NCI-H146 treated with DMSO at 0.1 percent for 48 hours (cell line): ENCODE results near the gene EPHB2.
"Not testable (repeated sequence)": the region's sequence is repeated elsewhere in the genome, so short reads cannot be mapped to it uniquely, and the experiment has no call there.

Source experiments
- DNase-seq: peaks from one replicate; lab custom pipeline; 2025; ENCODE audit not compliant: unreplicated experiment; lab: John Stamatoyannopoulos, UW

Gene EPHB2

GRCh38 chr1:22831729-22832413 lies 121.2 kb downstream of the EPHB2 start:
- no peak for DNase-seq

GRCh38 chr1:22832414-22832786 lies 121.8 kb downstream of the EPHB2 start:
- no peak for DNase-seq

GRCh38 chr1:22833699-22834098 lies 123.1 kb downstream of the EPHB2 start:
- DNase-seq = no peak

GRCh38 chr1:22834420-22834819 lies 123.8 kb downstream of the EPHB2 start:
- DNase-seq = not testable (repeated sequence)

- no peak for DNase-seq
Observed at GRCh38 chr1:22835636-22836319, 125.1 kb downstream of the EPHB2 start.

- DNase-seq = no peak
Observed at GRCh38 chr1:22836850-22837249, 126.2 kb downstream of the EPHB2 start.

- DNase-seq = no peak
Observed at GRCh38 chr1:22837332-22837731, 126.7 kb downstream of the EPHB2 start.

GRCh38 chr1:22838965-22839364 lies 128.3 kb downstream of the EPHB2 start:
- DNase-seq = no peak

- no peak for DNase-seq
Observed at GRCh38 chr1:22839806-22840205, 129.2 kb downstream of the EPHB2 start.

- no peak for DNase-seq
Observed at GRCh38 chr1:22841142-22841541, 130.5 kb downstream of the EPHB2 start.

GRCh38 chr1:22841860-22842281 lies 131.2 kb downstream of the EPHB2 start:
- DNase-seq = no peak

- DNase-seq = not testable (repeated sequence)
Observed at GRCh38 chr1:22843441-22844183, 133.0 kb downstream of the EPHB2 start.

- DNase-seq = no peak
Observed at GRCh38 chr1:22844621-22845020, 134.0 kb downstream of the EPHB2 start.

- peak; percentile 5 for DNase-seq
Observed at GRCh38 chr1:22845398-22845935, 134.8 kb downstream of the EPHB2 start.

- DNase-seq = no peak
Observed at GRCh38 chr1:22846458-22846857, 135.8 kb downstream of the EPHB2 start.

GRCh38 chr1:22847249-22847648 lies 136.6 kb downstream of the EPHB2 start:
- DNase-seq = no peak

- no peak for DNase-seq
Observed at GRCh38 chr1:22847709-22848108, 137.1 kb downstream of the EPHB2 start.

GRCh38 chr1:22848405-22848804 lies 137.8 kb downstream of the EPHB2 start:
- DNase-seq = no peak

- DNase-seq = peak; percentile 38
Observed at GRCh38 chr1:22849770-22850169, 139.1 kb downstream of the EPHB2 start.

GRCh38 chr1:22850281-22850680 lies 139.6 kb downstream of the EPHB2 start:
- DNase-seq = no peak

- peak; percentile 8 for DNase-seq
Observed at GRCh38 chr1:22850681-22851080, 140.0 kb downstream of the EPHB2 start.

- no peak for DNase-seq
Observed at GRCh38 chr1:22851517-22851916, 140.9 kb downstream of the EPHB2 start.
